GM18508 (cell line): Measurements from ENCODE around the gene CSAD.

Experiments
- ATAC-seq: cut with Tn5 transposase; IDR thresholded peaks from one replicate; pipeline ENCODE4 v1.9.1; 2021; ENCODE audit warnings: moderate number of reproducible peaks; ENCODE audit not compliant: insufficient read depth, unreplicated experiment

Gene CSAD

GRCh38 chr12:53200458-53201176, 19.9 kb upstream of the CSAD start:
- ATAC-seq, result no peak

- ATAC-seq, result no peak
These were observed 19.4 kb upstream of the CSAD start for GRCh38 chr12:53200107-53200457.

- no peak for ATAC-seq
These were observed 19.0 kb upstream of the CSAD start for GRCh38 chr12:53199700-53200099.

- no peak for ATAC-seq
These were observed 17.9 kb upstream of the CSAD start for GRCh38 chr12:53198486-53199110.

DNA sequence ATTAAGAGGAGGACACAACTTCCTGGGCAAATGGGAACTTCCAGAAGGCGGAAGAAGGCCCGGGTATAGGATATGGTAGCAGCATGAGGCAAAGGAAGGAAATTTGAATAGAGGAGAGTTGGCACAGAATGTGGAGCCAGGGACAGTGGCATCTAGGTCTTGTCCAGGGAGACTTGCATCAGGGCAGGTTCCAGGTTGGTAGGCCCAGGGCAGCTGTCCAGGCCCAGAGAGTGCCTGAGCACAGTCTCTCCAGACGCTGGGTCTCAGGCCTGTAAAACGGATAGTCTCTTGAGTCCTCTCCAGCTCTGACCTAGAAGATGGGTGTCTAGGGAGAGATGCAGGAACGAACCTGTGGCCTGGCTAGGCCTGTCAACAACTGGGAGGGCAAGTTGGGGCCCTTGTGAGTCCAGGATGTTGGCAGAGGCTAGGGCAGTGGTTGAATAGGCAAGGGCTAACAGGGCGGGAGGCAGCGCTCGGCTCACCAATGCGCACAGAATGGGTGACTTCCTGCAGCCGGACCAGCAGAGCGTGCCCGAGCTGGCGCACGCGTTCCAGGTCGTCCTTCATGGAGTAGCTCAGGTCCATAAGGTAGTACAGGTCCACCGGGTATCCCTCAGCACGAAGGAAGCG, 16.4 kb upstream of the CSAD start:
- ATAC-seq, result no peak

- ATAC-seq, result no peak
These were observed 15.8 kb upstream of the CSAD start for GRCh38 chr12:53196486-53196885.

DNA sequence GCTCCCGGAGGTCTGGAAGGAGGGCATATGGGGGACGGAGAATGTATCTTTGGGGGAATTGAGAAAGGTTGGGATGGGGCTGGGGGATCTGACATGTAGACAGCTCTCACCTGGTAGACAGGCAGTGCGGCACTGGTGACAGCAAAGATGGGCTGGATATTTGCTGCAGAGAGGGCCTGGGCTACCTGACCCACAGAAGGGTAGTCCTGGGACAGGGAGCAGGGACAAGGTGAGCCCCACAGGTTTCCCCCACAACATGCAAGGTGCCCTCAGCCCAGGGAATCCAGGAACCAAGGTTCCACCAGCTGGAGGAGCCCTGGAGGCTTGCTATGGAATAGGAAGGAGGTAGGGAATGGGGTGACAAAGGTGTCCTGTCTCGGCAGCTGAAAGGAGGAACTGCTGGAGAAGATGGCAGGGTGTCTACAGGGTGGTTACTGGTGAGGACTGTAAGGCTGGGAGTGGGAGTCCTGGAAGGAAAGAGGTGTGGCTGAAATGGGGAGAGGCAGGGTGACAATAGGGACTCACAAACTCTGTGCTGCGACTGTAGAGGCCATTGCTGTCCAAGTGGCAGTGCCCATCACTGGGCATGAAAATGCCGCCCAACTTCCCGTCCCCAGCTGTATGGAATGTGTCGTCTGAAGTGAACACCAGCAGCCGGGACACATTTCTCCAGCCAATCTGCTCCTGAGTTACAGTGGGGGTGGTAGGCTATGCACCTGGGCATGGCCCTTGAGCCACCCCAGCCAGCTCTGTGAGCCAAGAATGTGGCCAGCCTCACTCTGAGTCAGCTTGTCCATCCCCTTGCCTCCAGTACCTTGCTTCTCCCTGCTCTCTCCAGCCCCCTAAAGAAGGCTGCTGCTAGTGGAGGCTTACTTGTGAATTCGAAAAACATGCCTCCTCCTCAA, 15.0 kb upstream of the CSAD start:
- no peak for ATAC-seq

- ATAC-seq, result no peak
These were observed 14.2 kb upstream of the CSAD start for GRCh38 chr12:53194973-53195372.

- ATAC-seq, result no peak
These were observed 13.4 kb upstream of the CSAD start for GRCh38 chr12:53193985-53194716.

GRCh38 chr12:53193040-53193439, 12.3 kb upstream of the CSAD start:
- ATAC-seq, result no peak

GRCh38 chr12:53192531-53193021, 11.9 kb upstream of the CSAD start:
- no peak for ATAC-seq

- ATAC-seq, result no peak
These were observed 11.3 kb upstream of the CSAD start for GRCh38 chr12:53191885-53192530.

GRCh38 chr12:53191096-53191884, 10.6 kb upstream of the CSAD start:
- ATAC-seq, result no peak

DNA sequence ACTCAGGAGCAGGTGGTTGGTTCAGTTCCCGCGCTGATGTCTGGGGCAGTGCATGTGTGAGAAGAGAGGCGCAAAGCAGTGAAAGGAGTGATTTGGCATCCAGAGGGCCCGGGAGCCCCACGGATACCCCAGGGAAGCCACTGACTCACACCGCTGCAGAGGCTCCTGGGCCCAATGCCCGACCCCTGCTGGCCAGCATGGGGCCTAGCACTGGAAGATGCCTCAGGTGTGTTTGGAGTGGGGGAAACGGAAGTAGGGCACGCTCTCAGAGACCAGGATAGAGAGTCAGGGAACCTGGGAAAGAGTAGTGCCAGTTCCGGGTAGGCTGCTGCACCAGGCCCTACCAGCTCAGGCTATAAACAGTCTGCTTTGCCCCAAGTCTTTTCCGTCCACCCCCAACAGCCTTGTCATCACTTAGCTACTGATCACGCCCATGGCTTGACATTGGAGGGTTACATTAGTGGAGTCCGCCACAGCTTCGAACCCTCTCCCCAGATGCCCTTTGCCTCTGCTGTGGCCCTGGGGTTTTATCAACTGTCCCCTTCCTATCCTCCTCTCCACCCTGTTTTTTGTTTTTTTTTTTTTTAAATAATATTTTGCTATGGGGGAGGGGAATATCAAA, 9.5 kb upstream of the CSAD start:
- no peak for ATAC-seq

GRCh38 chr12:53187145-53187899, 6.6 kb upstream of the CSAD start:
- ATAC-seq, result no peak

DNA sequence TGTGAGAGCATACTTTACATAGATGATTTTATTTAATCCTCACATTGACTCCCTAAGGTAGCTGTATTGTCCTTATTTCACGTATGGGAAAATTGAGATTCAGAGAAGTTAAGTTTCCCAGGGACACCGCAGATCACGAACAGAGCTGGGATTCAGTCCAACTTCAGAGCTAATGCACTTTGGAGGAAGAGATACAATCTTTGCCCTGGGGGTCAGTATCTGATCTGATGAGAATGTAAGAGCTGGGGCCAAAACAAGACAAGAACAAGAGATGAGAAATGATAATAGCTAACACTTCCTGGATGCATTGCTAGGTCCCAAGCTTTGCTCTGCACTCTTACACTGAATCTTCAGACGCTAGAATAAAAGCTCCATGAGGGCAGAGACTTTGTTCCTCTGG, 6.0 kb upstream of the CSAD start:
- ATAC-seq, result no peak

GRCh38 chr12:53185582-53186153, 4.9 kb upstream of the CSAD start:
- no peak for ATAC-seq
